Adipose tissue (tissue), 3 donors: ENCODE results near the gene ANKRA2. TPM values are rescaled to one million over a fixed set of nuclear protein-coding genes. Genes with fewer than 3 reads are reported as not detected.
"Not testable (repeated sequence)": the region's sequence is repeated elsewhere in the genome, so short reads cannot be mapped to it uniquely, and the experiment has no call there.

Experiments
- H3K27ac ChIP-seq: one replicate; pipeline ENCODE4 v1.5.1; 2013; ENCODE audit warnings: low read depth, low read length
- WGBS, 3 donors: extraction: QIAGEN DNeasy Blood & Tissue Kit; methylation state at CpG; one replicate each; pipeline ENCODE4 v1.1.7; 2013; 5-methylcytosine and 5-hydroxymethylcytosine counted together
- polyA plus RNA-seq, 3 donors: library from polyadenylated mRNA; stranded (reverse); fragments of 200-250 nt; gene quantifications; one replicate each; pipeline ENCODE4 v1.2.3, GENCODE V29; 2013
- donor health status: healthy with polysubstance abuse.
- donor health status: Bipolar disorder and iron deficiency.
- donor health status: healthy.

ANKRA2 gene
- polyA plus RNA-seq, 3 donors = 8.1 to 11.7 (median 9.4) TPM

DNA sequence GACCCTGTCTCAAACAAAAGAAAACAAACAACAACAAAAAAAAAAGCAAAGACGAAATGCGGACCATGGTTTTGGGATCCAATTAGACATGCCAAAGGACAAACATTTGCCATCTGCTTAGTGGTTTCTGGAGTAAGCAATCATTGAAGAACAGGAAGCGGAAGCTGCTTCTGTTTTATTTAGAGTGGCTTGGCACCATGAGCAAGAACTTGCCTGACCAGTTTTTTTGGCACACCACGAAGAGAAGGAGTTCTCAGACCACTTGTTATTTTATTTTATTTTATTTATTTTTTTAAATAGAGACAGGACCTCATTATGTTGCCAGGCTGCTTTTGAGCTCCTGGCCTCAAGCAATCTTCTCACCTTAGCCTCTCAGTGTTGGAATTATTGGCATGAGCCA lies 50.2 kb downstream of the ANKRA2 start:
- 44 to 57% (median 51%) methylated on average over 4 of the region's 4 CpGs for WGBS, 3 donors
- no peak overlapping the region for H3K27ac ChIP-seq

DNA sequence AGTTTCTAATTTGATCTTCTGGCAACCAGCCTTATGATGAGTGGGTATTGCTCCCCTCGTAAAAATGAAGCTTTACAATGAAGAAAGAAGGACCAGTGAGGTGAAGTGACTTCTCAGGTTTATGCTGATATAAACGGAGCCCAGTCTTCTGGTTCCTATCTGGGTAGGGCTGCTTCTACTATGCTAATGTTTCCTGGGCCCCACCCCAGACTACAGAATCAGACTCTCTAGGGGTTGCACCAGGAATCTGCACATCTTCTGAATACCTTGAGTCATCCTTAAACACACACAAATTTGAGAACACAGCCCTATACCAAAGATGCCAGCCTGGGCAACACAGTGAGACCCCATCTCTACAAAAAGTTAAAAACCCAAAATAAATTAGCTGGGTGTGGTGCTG lies 51.0 kb downstream of the ANKRA2 start:
- WGBS, 3 donors = 64 to 73% (median 72%) methylated on average over 2 of the region's 2 CpGs

DNA sequence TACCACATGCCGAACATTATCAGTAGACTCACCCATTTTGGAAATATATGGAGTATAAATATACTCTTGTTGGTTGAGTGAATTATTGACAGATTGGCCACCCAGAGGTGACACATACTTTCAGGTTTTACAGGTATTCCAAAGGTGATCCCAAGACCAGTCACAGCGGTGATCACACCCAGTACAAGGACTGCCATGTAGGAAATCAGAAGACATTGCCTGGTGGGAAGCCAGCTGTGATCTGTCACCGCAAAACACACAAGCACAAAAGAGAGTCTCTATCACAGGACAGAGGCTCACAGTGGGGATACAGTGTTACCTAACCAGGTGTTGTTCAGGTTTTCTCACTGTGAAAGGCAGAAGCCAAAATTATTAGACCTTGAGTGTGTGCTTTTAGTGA lies 51.4 kb downstream of the ANKRA2 start:
- 64 to 99% (median 77%) methylated on average over 3 of the region's 3 CpGs for WGBS, 3 donors
- H3K27ac ChIP-seq = no peak overlapping the region

More for the DNA sequence above, 51.0 kb downstream of the ANKRA2 start:
- no peak overlapping the region for H3K27ac ChIP-seq

DNA sequence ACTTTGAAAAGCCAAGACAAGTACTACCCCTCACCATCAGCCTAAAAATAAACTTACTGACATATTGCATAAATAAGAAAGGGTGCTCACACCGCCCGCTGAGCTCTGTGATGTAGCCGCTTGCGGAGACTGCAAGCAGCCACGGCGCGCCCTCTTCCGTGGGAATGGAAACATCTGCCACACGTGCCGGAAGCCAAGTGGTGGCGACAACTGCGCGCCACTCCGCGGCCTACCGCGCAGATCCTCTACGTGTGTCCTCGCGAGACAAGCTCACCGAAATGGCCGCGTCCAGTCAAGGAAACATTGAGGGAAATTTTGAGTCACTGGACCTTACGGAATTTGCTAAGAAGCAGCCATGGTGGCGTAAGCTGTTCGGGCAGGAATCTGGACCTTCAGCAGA lies 56.9 kb downstream of the ANKRA2 start:
- 96 to 98% (median 97%) methylated on average over 26 of the region's 26 CpGs for WGBS, 3 donors
- H3K27ac ChIP-seq = not testable (repeated sequence)

DNA sequence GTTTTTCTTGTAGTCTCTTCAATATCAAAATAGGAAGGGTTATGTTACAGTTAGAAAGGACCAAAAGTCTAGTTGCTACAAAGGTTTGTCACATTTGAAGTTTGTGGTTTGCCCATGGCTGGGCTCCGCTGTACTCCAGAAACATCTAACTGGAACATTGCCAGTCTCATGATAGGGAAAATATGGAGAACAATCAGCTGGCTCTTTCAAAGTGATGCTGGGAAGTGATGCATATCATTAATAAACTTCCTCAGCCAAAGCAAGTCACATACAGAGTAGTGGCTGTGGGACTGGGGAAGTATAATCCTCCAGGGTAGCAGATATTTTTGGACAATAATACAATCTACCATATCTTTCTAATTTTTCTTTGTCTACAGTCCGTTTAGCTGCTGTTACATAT lies 58.4 kb downstream of the ANKRA2 start:
- WGBS, 3 donors = 48 to 53% (median 52%) methylated on average over 2 of the region's 2 CpGs
- no peak overlapping the region for H3K27ac ChIP-seq

DNA sequence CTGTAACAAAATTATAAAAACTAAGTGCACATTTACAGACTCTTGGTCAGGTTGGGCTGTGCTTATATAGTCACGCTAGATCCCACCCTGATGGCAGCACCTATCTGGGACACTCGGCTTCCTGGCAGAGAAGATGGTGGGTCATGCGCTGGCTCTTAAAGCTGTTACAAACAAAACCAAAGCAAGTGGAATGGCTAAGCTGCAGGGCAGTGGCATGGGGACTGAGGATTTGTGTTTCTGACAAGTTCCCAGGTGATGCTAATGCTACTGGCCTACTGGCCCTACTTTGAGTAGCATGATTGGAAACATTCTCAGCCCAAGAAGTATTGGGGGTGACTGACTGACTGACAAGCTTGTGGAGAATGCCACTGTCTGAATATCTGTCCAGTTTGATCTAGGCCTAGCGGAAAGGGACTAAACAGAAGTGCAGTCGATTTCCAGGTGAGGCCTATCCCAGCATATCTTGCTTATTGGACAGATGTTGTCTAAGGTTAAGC lies 58.9 kb downstream of the ANKRA2 start:
- H3K27ac ChIP-seq = no peak overlapping the region
- WGBS, 3 donors = 87 to 94% (median 91%) methylated on average over 5 of the region's 5 CpGs

Other genes starting within 250 kb of the ANKRA2 start
- gene FOXD1, start 116.9 kb downstream of the ANKRA2 start, polyA plus RNA-seq = under 1 TPM; 0.05 to 0.34 (median 0.31) TPM
- gene BTF3, start 67.2 kb downstream of the ANKRA2 start, polyA plus RNA-seq = 100 to 1,000 TPM; 398 to 993 (median 677) TPM
- gene UTP15, start 104 bp upstream of the ANKRA2 start, polyA plus RNA-seq = 1 to 10 TPM; 2.3 to 9.1 (median 3.3) TPM
- gene ARHGEF28, start 60.6 kb upstream of the ANKRA2 start, polyA plus RNA-seq = 10 to 100 TPM in 1 of 3 donors, 1 to 10 TPM in 2; 1.9 to 11.6 (median 5.5) TPM